Smooth muscle cell (in vitro differentiated cells): ENCODE measurements around the gene CLPTM1. TPM values are rescaled to one million over a fixed set of nuclear protein-coding genes. Genes with fewer than 3 reads are reported as not detected.

Experiments
- DNase-seq: peaks from one replicate; lab custom pipeline; 2025; ENCODE audit not compliant: unreplicated experiment; lab: John Stamatoyannopoulos, UW
- H2AFZ ChIP-seq: fragments of 200-600 bp; sonication (generic); 2 replicates; pipeline ENCODE4 v1.6.0; 2016; ENCODE audit warnings: antibody characterized with exemption, low read depth, mild to moderate bottlenecking
- H3F3A ChIP-seq: fragments of 200-600 bp; sonication (generic); 2 replicates; pipeline ENCODE4 v1.6.0; 2017; ENCODE audit warnings: antibody characterized with exemption, low read depth
- H3K27ac ChIP-seq: fragments of 200-600 bp; sonication (generic); 2 replicates; pipeline ENCODE4 v1.5.1; 2016; ENCODE audit warnings: low read depth, mild to moderate bottlenecking
- H3K27me3 ChIP-seq: fragments of 200-600 bp; sonication (generic); 2 replicates; pipeline ENCODE4 v1.6.1; 2016; ENCODE audit warnings: low read depth, mild to moderate bottlenecking
- H3K36me3 ChIP-seq: fragments of 200-600 bp; sonication (generic); 2 replicates; pipeline ENCODE4 v1.5.1; 2016; ENCODE audit warnings: low read depth
- H3K4me1 ChIP-seq: fragments of 200-600 bp; sonication (generic); 2 replicates; pipeline ENCODE4 v1.5.1; 2016; ENCODE audit warnings: low read depth
- H3K4me2 ChIP-seq: fragments of 200-600 bp; sonication (generic); 2 replicates; pipeline ENCODE4 v1.6.0; 2016; ENCODE audit warnings: mild to moderate bottlenecking
- H3K4me3 ChIP-seq: fragments of 200-600 bp; sonication (generic); 2 replicates; pipeline ENCODE4 v1.5.1; 2016; ENCODE audit warnings: mild to moderate bottlenecking
- H3K79me2 ChIP-seq: fragments of 200-600 bp; sonication (generic); 2 replicates; pipeline ENCODE4 v1.6.0; 2016; ENCODE audit warnings: low read depth, mild to moderate bottlenecking
- H3K9ac ChIP-seq: fragments of 200-600 bp; sonication (generic); 2 replicates; pipeline ENCODE4 v1.6.0; 2016; ENCODE audit warnings: low read depth
- H3K9me3 ChIP-seq: fragments of 200-600 bp; sonication (generic); replicated peaks from 2 replicates; pipeline ENCODE4 v1.5.1; 2016; ENCODE audit warnings: low read depth
- H4K20me1 ChIP-seq: fragments of 200-600 bp; sonication (generic); 2 replicates; pipeline ENCODE4 v1.6.0; 2016; ENCODE audit warnings: low read depth
- CTCF ChIP-seq: fragments of 200-600 bp; sonication (generic); IDR thresholded peaks from 2 replicates; pipeline ENCODE4 v1.5.1; 2017; ENCODE audit warnings: borderline replicate concordance, mild to moderate bottlenecking, antibody characterized with exemption; ENCODE audit not compliant: insufficient read depth, poor library complexity, severe bottlenecking
- WGBS: methylation state at CpG from one replicate; pipeline ENCODE4 v1.1.7; 2016; ENCODE audit warnings: low lambda C conversion rate; 5-methylcytosine and 5-hydroxymethylcytosine counted together
- polyA plus RNA-seq: library from polyadenylated mRNA; unstranded; fragments of >200 nt; fragmentation: Nextera tagmentation; extraction: Ambion mirVana; gene quantifications from 2 replicates; pipeline ENCODE4 v1.2.1, GENCODE V29; 2016
- total RNA-seq: library from RNA; depleted of rRNA; stranded (reverse); fragments of >200 nt; gene quantifications from 2 replicates; pipeline ENCODE4 v1.2.3, GENCODE V29; 2014

The CLPTM1 gene
- total and polyA plus RNA-seq, 2 experiments from 2014 or later: 41.9 to 62.1 TPM

GRCh38 chr19:44947041-44947581 lies 8.1 kb upstream of the CLPTM1 start:
- no peak for TF ChIP-seq CTCF
- Histone ChIP-seq H3K4me2 (no peak overlapping the region), H3K4me1 (no peaks in the 10 kb centered on the region), H2AFZ (no peak overlapping the region), H3K36me3 (no peaks in the 10 kb centered on the region), H3K27me3 (no peaks in the 10 kb centered on the region), H3F3A (no peaks in the 10 kb centered on the region), H3K27ac (no peak overlapping the region), H4K20me1 (no peaks in the 10 kb centered on the region), H3K9ac (no peak overlapping the region), H3K9me3 (no peaks in the 10 kb centered on the region), H3K79me2 (no peaks in the 10 kb centered on the region), H3K4me3 (no peak overlapping the region)
- 92% methylated on average over 13 of the region's 13 CpGs for WGBS
- DNase-seq: no peak

- no peaks in the 10 kb centered on the region for H3K36me3 ChIP-seq
- WGBS: 91% methylated on average over 5 of the region's 5 CpGs
- no peak for TF ChIP-seq CTCF
- H2AFZ ChIP-seq: no peak overlapping the region
- H3K27ac ChIP-seq: no peak overlapping the region
- H3F3A ChIP-seq: no peaks in the 10 kb centered on the region
- no peaks in the 10 kb centered on the region for H4K20me1 ChIP-seq
- no peak for DNase-seq
- no peak overlapping the region for H3K4me3 ChIP-seq
- H3K9ac ChIP-seq: no peak overlapping the region
- H3K79me2 ChIP-seq: no peaks in the 10 kb centered on the region
- no peaks in the 10 kb centered on the region for H3K9me3 ChIP-seq
- H3K4me1 ChIP-seq: no peaks in the 10 kb centered on the region
- H3K4me2 ChIP-seq: no peak overlapping the region
- H3K27me3 ChIP-seq: no peaks in the 10 kb centered on the region
Measured at GRCh38 chr19:44948237-44948636, 6.9 kb upstream of the CLPTM1 start.

- Histone ChIP-seq H3K9me3 (no peaks in the 10 kb centered on the region), H3K36me3 (no peaks in the 10 kb centered on the region), H3K4me3 (no peak overlapping the region), H3K4me2 (no peak overlapping the region), H3K79me2 (no peaks in the 10 kb centered on the region), H3K9ac (no peak overlapping the region), H3K27me3 (no peaks in the 10 kb centered on the region), H2AFZ (no peak overlapping the region), H3F3A (no peaks in the 10 kb centered on the region), H3K27ac (no peak overlapping the region), H4K20me1 (no peaks in the 10 kb centered on the region), H3K4me1 (no peaks in the 10 kb centered on the region)
- WGBS: 95% methylated on average over 4 of the region's 5 CpGs
- no peak for TF ChIP-seq CTCF
- DNase-seq: no peak
Measured at GRCh38 chr19:44948763-44949374, 6.3 kb upstream of the CLPTM1 start.

GRCh38 chr19:44949550-44949949 lies 5.6 kb upstream of the CLPTM1 start:
- 77% methylated on average over 9 of the region's 9 CpGs for WGBS
- no peaks in the 10 kb centered on the region for H3K27me3 ChIP-seq
- H4K20me1 ChIP-seq: no peaks in the 10 kb centered on the region
- H3K4me3 ChIP-seq: no peak overlapping the region
- H3K9ac ChIP-seq: no peak overlapping the region
- no peaks in the 10 kb centered on the region for H3F3A ChIP-seq
- H3K36me3 ChIP-seq: no peaks in the 10 kb centered on the region
- H2AFZ ChIP-seq: no peak overlapping the region
- no peak overlapping the region for H3K4me2 ChIP-seq
- no peak overlapping the region for H3K27ac ChIP-seq
- no peaks in the 10 kb centered on the region for H3K4me1 ChIP-seq
- H3K9me3 ChIP-seq: no peaks in the 10 kb centered on the region
- DNase-seq: no peak
- no peak for TF ChIP-seq CTCF
- no peaks in the 10 kb centered on the region for H3K79me2 ChIP-seq
